Stimulated activated CD8-positive, alpha-beta memory T cell treated with anti-CD3 and anti-CD28 coated beads, Interleukin-15, amount 100 ng/mL, for 48 hours (primary cell): ENCODE measurements around the gene METTL25B.
A peak's percentile ranks its signal among the peaks of the same experiment; 100 is the strongest.

ENCODE experiments used
- DNase-seq, 2 donors: peaks; one replicate each; pipeline ENCODE4 v3.0.0-alpha.2; 2020; ENCODE audit warnings: low read depth in 2 of 2

The METTL25B gene

GRCh38 chr1:156700736-156701531, 27.3 kb upstream of the METTL25B start:
- no peak for DNase-seq

GRCh38 chr1:156703336-156703735, 24.9 kb upstream of the METTL25B start:
- no peak for DNase-seq

GRCh38 chr1:156703741-156704140, 24.5 kb upstream of the METTL25B start:
- DNase-seq: no peak

GRCh38 chr1:156704166-156704711, 24.0 kb upstream of the METTL25B start:
- DNase-seq: no peak

- peak; percentile 19 to 35 for DNase-seq
Observed at GRCh38 chr1:156704930-156705320, 23.3 kb upstream of the METTL25B start.

- DNase-seq: no peak
Observed at GRCh38 chr1:156705321-156705917, 22.9 kb upstream of the METTL25B start, which contains the start of gene CRABP2. Gene CRABP2 (minus strand): TSS chr1:156705583. CDS start chr1:156705446, 137 bp downstream.

- DNase-seq: peak; percentile 34 to 48
Observed at GRCh38 chr1:156705918-156706656, 22.2 kb upstream of the METTL25B start.

- DNase-seq: no peak
Observed at GRCh38 chr1:156706657-156707416, 21.4 kb upstream of the METTL25B start.

GRCh38 chr1:156707417-156708217, 20.7 kb upstream of the METTL25B start:
- no peak for DNase-seq

- DNase-seq: no peak
Observed at GRCh38 chr1:156708218-156708661, 20.0 kb upstream of the METTL25B start.

- no peak for DNase-seq
Observed at GRCh38 chr1:156709031-156709430, 19.2 kb upstream of the METTL25B start.

GRCh38 chr1:156709757-156710489, 18.3 kb upstream of the METTL25B start:
- DNase-seq: no peak

- DNase-seq: no peak
Observed at GRCh38 chr1:156711011-156711817, 17.1 kb upstream of the METTL25B start.

- DNase-seq: no peak
Observed at GRCh38 chr1:156712626-156713025, 15.6 kb upstream of the METTL25B start.

- DNase-seq: no peak
Observed at GRCh38 chr1:156714830-156715229, 13.4 kb upstream of the METTL25B start.

GRCh38 chr1:156717351-156717750, 10.9 kb upstream of the METTL25B start:
- no peak for DNase-seq

- DNase-seq: no peak
Observed at GRCh38 chr1:156721131-156721530, 7.1 kb upstream of the METTL25B start.

GRCh38 chr1:156721535-156721934, 6.7 kb upstream of the METTL25B start:
- no peak for DNase-seq

- peak; percentile 63 to 67 for DNase-seq
Observed at GRCh38 chr1:156725683-156726280, 2.5 kb upstream of the METTL25B start.
